CD4-positive, alpha-beta T cell (primary cell): Measurements from ENCODE around the gene RANBP3. TPM values are rescaled to one million over a fixed set of nuclear protein-coding genes. Genes with fewer than 3 reads are reported as not detected.
A peak's percentile ranks its signal among the peaks of the same experiment; 100 is the strongest.

Experiments used
- ATAC-seq: fragments of 200-7000 bp; cut with Tn5 transposase; one replicate; pipeline ENCODE4 v1.10.0; 2022; ENCODE audit warnings: mild to moderate bottlenecking; ENCODE audit not compliant: poor library complexity
- CTCF ChIA-PET: fragments of 350-600 bp; sonication (Branson Sonifier 250); formaldehyde crosslinking; loops from one replicate; lab custom pipeline; 2021; ENCODE audit warnings: antibody characterized with exemption, inconsistent platforms; lab: Charles Lee
- POLR2A ChIA-PET: fragments of 350-600 bp; sonication (Branson Sonifier 250); formaldehyde crosslinking; loops from one replicate; lab custom pipeline; 2021; ENCODE audit warnings: antibody characterized with exemption, inconsistent platforms; lab: Charles Lee
- DNase-seq, 14 experiments: peaks; one replicate each; pipeline ENCODE4 v3.0.0-alpha.2; 2013 to 2020; ENCODE audit warnings: mixed read lengths in 2 of 14
- H3K27ac ChIP-seq, 2 donors: one replicate each; pipeline versions ENCODE4 v1.5.1 to v1.7.0; 2013; ENCODE audit warnings: low read length in 2 of 2, low read depth in 1 of 2, mild to moderate bottlenecking in 1 of 2
- H3K27me3 ChIP-seq, 2 experiments: 1 replicate in 1 of 2; 2 replicates in 1 of 2; pipeline versions ENCODE4 v1.6.1 to v1.7.0; 2013; ENCODE audit warnings: low read length in 2 of 2, control low read depth in 1 of 2, mild to moderate bottlenecking in 1 of 2, moderate library complexity in 1 of 2; ENCODE audit not compliant: insufficient read depth in 2 of 2, control insufficient read depth in 1 of 2
- H3K36me3 ChIP-seq: one replicate; pipeline ENCODE4 v1.6.1; 2013; ENCODE audit warnings: low read length, control low read depth; ENCODE audit not compliant: insufficient read depth
- H3K4me1 ChIP-seq: one replicate; pipeline ENCODE4 v1.6.1; 2013; ENCODE audit warnings: low read length, control low read depth; ENCODE audit not compliant: insufficient read depth
- H3K4me3 ChIP-seq: one replicate; pipeline ENCODE4 v1.5.1; 2013; ENCODE audit warnings: mild to moderate bottlenecking, low read length, moderate library complexity
- H3K9me3 ChIP-seq, 2 experiments: 1 replicate in 1 of 2; 2 replicates in 1 of 2; pipeline versions ENCODE4 v1.6.1 to v1.7.0; 2013; ENCODE audit warnings: low read length in 2 of 2, mild to moderate bottlenecking in 2 of 2, control low read depth in 1 of 2, moderate library complexity in 1 of 2; ENCODE audit not compliant: control insufficient read depth in 1 of 2, insufficient read depth in 1 of 2
- H3K27ac Mint-ChIP-seq: one replicate; pipeline ENCODE4 v1.8.0; 2020; ENCODE audit warnings: mixed read lengths
- H3K27me3 Mint-ChIP-seq: one replicate; pipeline ENCODE4 v1.8.0; 2021; ENCODE audit warnings: mixed read lengths
- H3K36me3 Mint-ChIP-seq: one replicate; pipeline ENCODE4 v1.8.0; 2021; ENCODE audit warnings: low read depth, mixed read lengths
- H3K4me1 Mint-ChIP-seq: one replicate; pipeline ENCODE4 v1.8.0; 2021; ENCODE audit warnings: low read depth, mixed read lengths
- H3K4me3 Mint-ChIP-seq: one replicate; pipeline ENCODE4 v1.8.0; 2020; ENCODE audit warnings: mild to moderate bottlenecking, mixed read lengths
- H3K9me3 Mint-ChIP-seq: one replicate; pipeline ENCODE4 v1.8.0; 2020; ENCODE audit warnings: mixed read lengths
- CTCF ChIP-seq: fragments of 200-600 bp; IDR thresholded peaks from one replicate; pipeline ENCODE4 v1.8.0; 2022; ENCODE audit warnings: antibody characterized with exemption, mild to moderate bottlenecking
- intact Hi-C, 2 experiments: fragments of 100-400 bp; cut with DNase I in 1 of 2; cut with micrococcal nuclease in 1 of 2; formaldehyde crosslinking; loops; one replicate each; pipeline versions ENCODE4 v1.15.1 to v1.9.0; 2023 to 2025; cut with DNase I, micrococcal nuclease
- total RNA-seq, 174 experiments: library from RNA in 2 of 174; stranded (reverse) in 2 of 174; gene quantifications; one replicate each; pipeline ENCODE4 v1.2.3 and lab custom pipeline; 2021 to 2026

RANBP3 gene
- total RNA-seq, 2 experiments from 2014 or later = 82.7 to 88.7 TPM

GRCh38 chr19:5966941-5967340 lies 11.0 kb downstream of the RANBP3 start:
- no peak overlapping the region for H3K27ac ChIP-seq
- intact Hi-C loops = loop anchor here in 1 of 2 experiments (5.0 kb wide), 1 partner anchor 55 kb away; no protein-coding TSS in a partner anchor
- no peaks in the 10 kb centered on the region for H3K9me3 ChIP-seq
- no peak overlapping the region for H3K4me3 ChIP-seq
- no peak for TF ChIP-seq CTCF
- DNase-seq (no peak), ATAC-seq (no peak)
- POLR2A ChIA-PET = interaction anchor here (1.2 to 1.9 kb wide), 4 partner anchors 8 to 63 kb away, joined by 4 to 12 read pairs (median 6); partner anchors contain the start of genes NDUFA11, RANBP3 and VMAC
- H3K36me3 ChIP-seq = peaks cover 21% of the 10 kb centered on the region
- H3K4me1 ChIP-seq = peaks cover 82% of the 10 kb centered on the region
- Mint-ChIP-seq H3K4me3 (no peak overlapping the region), H3K4me1 (peaks cover 95% of the 10 kb centered on the region), H3K27ac (peak overlapping the region; percentile 98), H3K36me3 (peaks cover 30% of the 10 kb centered on the region), H3K27me3 (no peaks in the 10 kb centered on the region), H3K9me3 (no peaks in the 10 kb centered on the region)
- H3K27me3 ChIP-seq = no peaks in the 10 kb centered on the region
- CTCF ChIA-PET = interaction anchor here (1.2 to 2.3 kb wide), 3 partner anchors 20 to 163 kb away, joined by 3 to 9 read pairs (median 5); no protein-coding TSS in a partner anchor

DNA sequence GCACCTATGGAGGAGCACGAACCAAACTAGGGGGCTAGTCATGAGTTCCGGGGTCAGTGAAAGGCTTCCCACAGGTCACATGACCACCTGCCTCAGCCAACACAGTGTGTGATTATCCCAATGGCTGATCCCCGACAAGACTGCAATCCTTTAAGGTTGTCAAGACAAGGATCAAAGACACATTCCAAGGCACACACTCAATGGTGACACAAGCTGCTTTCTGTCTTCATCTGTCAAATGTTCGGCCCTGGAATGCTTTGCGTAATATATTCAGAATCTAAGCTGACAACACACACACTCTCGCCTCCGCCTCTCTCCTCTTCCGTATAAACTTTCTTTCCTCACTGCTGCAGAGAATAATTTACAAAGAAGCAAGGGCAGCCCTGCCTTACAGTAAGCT lies 11.7 kb downstream of the RANBP3 start:
- H3K4me1 Mint-ChIP-seq = peaks cover 92% of the 10 kb centered on the region
- CTCF ChIA-PET = interaction anchor here (2.2 to 2.3 kb wide), 2 partner anchors 21 to 162 kb away, joined by 5 to 9 read pairs; no protein-coding TSS in a partner anchor
- H3K27ac Mint-ChIP-seq = peak overlapping the region; percentile 98
- H3K4me3 Mint-ChIP-seq = no peak overlapping the region
- H3K36me3 Mint-ChIP-seq = peaks cover 33% of the 10 kb centered on the region
- H3K4me1 ChIP-seq = peaks cover 84% of the 10 kb centered on the region
- no peaks in the 10 kb centered on the region for H3K27me3 Mint-ChIP-seq
- intact Hi-C loops = loop anchor here in 1 of 2 experiments (5.0 kb wide), 1 partner anchor 56 kb away; no protein-coding TSS in a partner anchor
- DNase-seq (no peak), ATAC-seq (no peak)
- H3K9me3 Mint-ChIP-seq = no peaks in the 10 kb centered on the region
- H3K9me3 ChIP-seq = no peaks in the 10 kb centered on the region
- H3K27me3 ChIP-seq = no peaks in the 10 kb centered on the region
- H3K4me3 ChIP-seq = no peak overlapping the region
- H3K36me3 ChIP-seq = peaks cover 21% of the 10 kb centered on the region
- H3K27ac ChIP-seq = no peak overlapping the region
- POLR2A ChIA-PET = interaction anchor here (1.2 to 1.7 kb wide), 2 partner anchors 9 to 12 kb away, joined by 5 to 6 read pairs; partner anchors contain the start of gene RANBP3
- TF ChIP-seq CTCF = no peak

GRCh38 chr19:5964816-5965565 lies 12.9 kb downstream of the RANBP3 start:
- H3K27ac ChIP-seq = peak overlapping the region in 1 of 2 donors; percentile 53
- Mint-ChIP-seq H3K9me3 (no peaks in the 10 kb centered on the region), H3K27ac (peak overlapping the region; percentile 98), H3K36me3 (peaks cover 33% of the 10 kb centered on the region), H3K4me1 (peaks cover 96% of the 10 kb centered on the region), H3K27me3 (no peaks in the 10 kb centered on the region), H3K4me3 (peak overlapping the region; percentile 21)
- CTCF ChIA-PET = interaction anchor here (2.2 kb wide), 1 partner anchor 161 kb away, joined by 5 read pairs; no protein-coding TSS in a partner anchor
- H3K4me1 ChIP-seq = peaks cover 90% of the 10 kb centered on the region
- peaks cover 16% of the 10 kb centered on the region for H3K36me3 ChIP-seq
- POLR2A ChIA-PET = interaction anchor here (1.2 to 1.7 kb wide), 2 partner anchors 10 to 13 kb away, joined by 6 to 8 read pairs; partner anchors contain the start of gene RANBP3
- DNase-seq (peak in 3 of 14 experiments; percentile 34 to 42 (median 38)), ATAC-seq (no peak)
- no peak for TF ChIP-seq CTCF
- no peak overlapping the region for H3K4me3 ChIP-seq
- H3K27me3 ChIP-seq = no peaks in the 10 kb centered on the region
- intact Hi-C loops = loop anchor here (5.0 kb wide), 2 partner anchors 57 to 58 kb away; no protein-coding TSS in a partner anchor
- no peaks in the 10 kb centered on the region for H3K9me3 ChIP-seq
